ENCODE measurements around the gene ZNRF1.

ZNRF1 gene

DNA sequence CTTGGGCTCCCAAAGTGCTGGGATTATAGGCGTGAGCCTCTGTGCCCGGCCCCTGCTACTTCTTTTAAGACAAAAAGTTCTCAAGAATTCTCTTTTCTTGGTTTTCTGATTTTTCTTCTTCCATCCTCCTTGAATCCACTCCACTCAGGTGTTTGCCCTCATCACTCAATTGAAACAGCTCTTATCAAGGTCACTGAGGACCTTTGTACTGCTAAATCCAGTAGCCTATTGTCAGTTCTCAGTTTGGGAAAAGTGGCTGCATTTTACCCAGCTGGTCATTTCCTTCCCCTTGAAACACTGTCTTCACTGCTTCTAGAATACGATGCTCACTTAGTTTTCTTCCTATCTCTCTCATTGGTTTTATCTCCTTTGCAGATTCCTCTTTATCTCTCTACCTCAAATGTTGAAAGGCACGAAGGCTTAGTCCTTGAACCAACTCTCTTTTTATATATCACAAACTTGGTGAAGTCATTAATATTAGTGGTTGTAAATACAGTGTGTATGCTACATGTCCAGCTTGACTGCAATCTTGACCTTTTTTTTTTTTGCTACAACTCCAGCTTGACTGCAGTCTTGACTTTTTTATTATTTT lies 29.8 kb downstream of the ZNRF1 start:
- DNase-seq: no peak

DNA sequence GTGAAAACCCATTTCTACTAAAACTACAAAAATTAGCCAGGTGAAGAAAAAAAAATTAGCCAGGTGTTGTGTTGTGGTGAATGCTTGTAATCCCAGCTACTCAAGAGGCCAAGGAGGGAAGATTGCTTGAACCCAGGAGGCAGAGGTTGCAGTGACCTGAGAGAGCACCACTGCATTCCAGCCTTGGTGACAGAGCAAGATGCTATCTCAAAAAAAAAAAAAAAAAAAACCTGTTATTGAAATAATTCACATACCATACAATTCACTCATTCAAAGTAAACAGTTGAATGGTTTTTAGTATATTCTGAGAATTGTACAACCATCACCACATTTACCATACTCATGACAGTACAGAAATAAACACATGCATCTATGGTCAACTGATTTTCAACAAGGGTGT lies 31.0 kb downstream of the ZNRF1 start:
- no peak for DNase-seq

DNA sequence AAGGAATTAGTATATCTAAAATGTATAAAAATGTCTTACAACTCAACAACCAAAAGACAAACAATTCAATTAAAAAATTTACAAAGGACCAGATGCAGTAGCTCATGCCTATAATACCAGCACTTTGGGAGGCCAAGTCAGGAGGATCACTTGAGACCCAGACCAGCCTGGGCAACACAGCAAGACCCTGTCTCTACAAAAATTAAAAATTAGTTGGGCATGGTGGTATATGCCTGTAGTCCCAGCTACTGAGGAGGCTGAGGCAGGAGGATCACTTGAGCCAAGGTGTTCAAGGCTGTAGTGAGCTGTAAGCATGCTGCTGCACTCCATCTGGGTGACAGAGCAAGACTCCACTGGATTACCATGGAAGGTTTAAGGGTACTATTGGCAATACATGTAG lies 33.8 kb downstream of the ZNRF1 start:
- DNase-seq: no peak

DNA sequence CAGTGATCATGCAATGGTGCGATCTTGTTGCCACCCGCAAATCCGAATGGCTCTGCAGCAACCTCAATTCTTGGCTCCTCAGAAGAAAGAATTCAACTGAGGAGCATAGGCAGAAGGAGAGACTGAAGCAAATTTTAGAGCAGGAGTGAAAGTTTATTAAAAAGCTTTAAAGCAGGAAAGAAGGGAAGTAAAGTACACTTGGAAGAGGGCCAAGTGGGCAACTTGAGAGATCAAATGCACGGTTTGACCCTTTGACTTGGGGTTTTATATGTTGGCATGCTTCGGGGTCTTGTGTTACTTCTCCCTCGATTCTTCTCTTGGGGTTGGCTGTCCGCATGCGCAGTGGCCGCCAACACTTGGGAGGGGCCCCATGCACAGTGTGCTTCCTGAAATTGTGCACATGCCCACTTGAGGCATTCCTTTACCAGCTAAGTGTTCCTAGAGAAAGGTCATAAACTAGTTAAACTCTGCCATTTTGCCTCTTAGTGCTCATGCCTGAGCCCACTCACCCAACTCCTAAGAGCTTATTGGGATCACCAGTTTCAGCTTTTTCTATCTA lies 36.7 kb downstream of the ZNRF1 start:
- DNase-seq: no peak

DNA sequence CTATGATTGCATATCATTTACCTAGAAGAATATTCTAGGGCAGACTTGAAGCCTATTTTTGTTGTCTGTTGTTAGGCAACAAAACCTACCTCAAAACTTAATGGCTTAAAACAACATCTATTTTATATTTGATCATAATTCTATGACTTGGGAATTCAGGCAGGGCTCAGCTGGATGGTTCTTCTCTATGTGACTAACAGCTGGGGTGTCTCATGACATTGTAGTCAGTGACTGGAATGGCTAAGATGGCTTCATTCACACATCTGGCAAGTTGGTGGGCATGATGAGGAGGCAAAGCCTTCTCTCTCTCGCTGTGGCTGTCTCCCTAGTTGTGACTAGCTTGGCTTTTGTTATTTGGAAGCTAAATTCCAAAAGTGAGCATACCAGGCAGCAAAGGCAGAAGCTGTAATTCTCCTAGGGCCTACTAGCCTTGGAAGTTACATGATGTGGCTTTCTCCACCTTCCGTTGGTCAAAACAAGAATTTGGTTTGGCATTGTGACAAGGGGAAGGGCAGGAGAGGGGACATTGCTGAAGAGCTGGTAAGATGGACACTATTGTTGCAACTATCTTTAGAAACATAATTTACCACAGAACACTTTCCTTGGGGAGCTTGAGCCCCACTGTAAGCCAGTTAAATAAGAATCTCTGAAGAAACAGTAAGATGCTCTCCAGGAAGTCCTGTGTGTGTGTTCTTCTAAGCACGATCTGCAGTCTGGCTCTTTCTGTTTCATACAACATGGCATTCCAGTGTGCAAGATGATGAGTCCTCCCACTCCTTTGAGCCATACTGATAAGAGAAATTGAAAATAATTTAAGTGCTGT lies 39.4 kb downstream of the ZNRF1 start:
- DNase-seq: no peak

DNA sequence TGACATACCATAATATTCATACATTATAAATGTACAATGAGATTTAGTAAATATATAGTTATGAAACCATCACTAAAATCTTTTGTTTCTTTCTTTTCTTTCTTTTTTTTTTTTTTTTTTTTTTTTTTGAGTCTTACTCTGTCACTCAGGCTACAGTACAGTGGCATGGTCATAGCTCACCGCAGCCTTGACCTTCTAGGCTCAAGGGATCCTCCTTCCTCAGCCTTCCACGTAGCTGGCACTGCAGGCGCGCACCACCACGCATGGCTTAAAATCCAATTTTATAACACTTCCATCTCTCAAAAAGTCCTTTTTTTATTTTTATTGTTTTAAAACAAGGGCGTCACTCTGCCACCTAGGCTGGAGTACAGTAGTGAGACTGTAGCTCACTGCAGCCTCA lies 41.1 kb downstream of the ZNRF1 start:
- DNase-seq: no peak

DNA sequence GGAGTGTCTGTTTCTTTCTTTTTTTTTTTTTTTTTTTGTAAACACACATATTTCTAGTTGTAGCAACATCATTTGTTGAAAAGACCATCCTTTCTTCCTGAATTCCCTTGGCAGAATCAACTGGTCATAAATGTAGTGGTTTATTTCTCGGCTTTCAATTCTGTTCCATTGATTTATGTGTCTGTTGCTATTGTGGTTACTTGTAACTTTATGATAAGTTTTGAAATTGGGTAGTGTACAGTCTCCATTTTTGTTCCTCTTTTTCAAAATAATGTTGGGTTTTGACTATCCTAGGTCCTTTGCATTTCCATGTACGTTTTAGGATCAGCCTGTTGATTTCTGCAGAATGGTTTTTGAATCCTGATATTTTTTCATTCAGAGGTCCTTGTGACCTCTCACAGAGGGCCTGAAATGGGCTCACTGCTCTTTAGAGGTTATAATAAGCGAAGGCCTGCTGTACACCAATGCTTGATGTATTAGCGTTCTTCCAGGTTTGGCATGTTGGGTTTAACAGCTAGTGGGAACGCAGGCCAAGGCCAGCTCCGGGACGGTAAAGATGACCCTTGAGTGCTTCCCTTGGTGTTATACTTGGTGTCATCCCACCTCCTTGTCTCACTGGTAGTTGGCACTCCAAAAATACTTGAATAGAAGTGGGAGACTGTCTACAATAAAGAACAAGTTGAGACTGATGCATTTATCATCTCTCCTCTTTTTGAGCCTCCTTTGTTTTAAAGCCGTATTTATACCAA lies 43.8 kb downstream of the ZNRF1 start:
- DNase-seq: no peak

DNA sequence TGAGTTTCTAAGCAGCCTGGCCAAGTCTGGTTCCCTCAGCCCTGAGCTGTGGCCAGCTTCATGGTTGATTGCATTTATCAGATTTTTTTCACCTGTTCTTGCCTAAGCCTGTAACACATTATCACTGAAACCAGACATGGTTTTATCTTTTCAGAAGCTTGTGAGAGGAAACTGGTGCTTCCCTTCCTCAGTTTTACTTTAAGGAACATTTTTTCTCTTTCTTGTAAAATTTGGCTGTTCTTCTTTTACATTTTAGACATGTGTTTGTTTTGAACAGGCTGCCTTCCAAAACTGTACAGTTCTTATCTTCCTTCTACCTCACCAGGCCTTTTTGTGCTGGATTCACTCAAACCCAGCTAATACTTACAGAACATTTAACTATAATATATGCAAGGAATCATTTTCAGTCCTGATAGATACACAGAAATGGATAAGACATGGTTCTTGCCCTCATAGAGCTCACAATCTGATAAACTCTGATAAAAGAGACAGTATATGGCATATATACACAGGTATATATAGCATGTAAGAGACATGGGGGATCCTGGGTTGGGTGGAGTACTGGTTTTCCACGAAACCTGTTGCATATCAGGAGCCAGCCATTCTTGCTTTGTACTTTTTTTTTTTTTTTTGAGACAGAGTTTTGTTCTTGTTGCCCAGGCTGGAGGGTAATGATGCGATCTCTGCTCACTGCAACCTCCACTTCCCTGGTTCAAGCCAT lies 44.5 kb downstream of the ZNRF1 start:
- DNase-seq: no peak

DNA sequence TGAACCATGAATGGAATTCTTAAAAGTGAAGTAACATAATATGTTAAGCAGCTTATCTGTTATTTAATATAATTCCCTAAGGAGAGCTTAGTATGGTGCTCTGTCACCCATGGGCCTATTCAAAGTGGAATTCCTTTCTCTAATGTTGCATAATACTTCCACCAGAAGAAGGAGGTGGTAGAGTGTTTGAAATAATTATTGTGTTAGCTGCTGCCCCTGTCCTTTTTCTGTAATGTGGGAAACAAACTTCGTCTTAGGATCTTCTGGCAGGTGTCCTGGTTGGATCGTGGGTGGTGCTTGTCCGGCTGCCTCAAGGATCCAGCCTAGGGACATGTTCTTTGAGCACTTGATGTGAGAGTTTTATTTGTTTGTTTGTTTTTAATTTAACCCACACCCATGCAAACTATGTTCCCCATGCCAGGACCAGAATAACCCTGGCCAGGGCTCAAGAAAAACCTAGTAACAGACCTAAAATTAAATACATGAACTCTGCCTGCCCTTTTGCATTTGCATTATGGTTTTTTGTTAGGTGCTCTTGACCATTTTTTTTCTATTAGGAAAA lies 46.1 kb downstream of the ZNRF1 start:
- DNase-seq: no peak

DNA sequence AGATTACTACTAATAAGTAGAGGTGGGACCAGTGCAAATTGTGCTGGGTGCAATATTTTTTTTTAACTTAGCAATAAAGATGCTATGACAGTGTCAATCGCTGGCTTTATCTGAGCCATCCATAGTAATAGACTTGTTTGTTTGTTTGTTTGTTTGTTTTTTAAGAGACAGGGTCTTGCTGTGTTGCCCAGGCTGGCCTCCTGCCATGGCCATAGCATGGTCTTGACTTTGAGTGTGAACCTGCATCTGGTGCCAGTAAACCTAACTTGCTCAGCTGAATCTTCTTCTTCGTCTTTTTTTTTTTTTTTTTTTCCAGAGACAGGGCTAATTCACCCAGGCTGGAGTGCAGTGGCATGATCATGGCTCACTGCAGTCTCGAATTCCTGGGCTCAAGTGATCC lies 46.6 kb downstream of the ZNRF1 start:
- DNase-seq: no peak

DNA sequence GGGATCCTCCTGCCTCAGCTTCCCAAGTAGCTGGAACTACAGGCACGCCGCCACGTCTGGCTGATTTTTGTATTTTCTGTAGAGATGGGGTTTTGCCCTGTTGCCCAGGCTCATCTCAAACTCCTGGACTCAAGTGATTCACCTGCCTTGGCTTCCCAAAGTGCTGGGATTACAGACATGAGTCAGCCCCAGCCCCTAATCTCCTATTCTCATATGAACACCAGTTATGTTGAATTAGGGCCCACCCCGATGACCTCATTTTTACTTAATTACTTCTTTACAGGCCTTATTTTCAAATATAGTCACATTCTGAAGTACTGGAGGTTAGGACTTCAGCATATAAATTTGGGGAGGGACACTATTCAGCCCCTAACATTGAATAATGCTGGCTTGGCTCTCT lies 49.2 kb downstream of the ZNRF1 start:
- no peak for DNase-seq

DNA sequence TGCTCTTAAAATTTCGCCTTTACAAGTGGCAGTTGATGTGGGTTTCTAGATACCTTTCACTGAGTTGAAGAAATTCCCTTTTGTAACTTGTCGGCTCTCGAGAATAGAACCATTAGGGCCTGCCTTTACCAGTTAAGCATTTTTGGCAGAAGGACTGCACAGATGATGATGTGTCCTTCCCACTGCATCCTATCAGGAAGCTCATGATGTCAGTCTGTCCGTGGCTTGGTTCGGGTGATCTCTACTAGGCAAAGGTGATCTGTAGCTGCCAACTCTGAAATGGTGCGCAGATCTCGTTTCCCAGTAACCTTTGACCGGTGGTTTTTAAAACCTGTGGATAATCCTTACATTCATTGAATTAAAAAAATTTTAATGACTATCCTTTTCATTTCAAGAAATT lies 49.7 kb downstream of the ZNRF1 start:
- DNase-seq: no peak

DNA sequence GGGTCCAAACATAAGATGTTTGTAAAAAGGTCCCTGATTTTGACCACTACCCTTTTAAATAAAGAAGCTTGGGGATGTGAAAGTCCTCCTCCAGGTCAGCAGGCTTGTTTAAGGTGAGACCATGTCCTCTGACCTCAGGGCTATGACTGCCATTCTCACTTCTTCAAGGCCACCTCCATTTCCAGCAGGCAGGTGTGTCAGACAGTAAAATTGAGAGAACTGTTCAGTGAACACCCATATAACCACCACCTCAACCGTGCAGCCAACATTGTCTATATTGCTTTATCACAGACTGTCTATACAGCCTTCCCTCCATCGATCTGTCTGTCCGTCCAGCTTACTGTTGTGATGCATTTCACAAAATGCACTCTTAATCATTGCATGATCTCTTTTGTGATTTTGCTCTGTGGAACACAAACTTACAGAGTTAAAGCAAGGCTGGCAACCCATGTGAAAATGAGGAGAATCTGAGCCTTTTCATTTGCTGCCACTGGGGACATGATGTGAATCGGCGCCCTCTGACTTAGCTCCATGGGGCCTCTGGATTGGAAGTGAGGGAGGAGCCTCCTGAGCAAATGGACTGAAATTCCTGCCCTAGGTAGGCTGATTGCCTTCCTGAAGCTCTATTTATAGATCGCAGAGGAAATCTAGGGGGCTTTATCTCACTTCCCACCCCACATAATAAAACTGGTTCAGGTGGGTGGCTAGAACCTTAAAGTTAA lies 53.8 kb downstream of the ZNRF1 start:
- DNase-seq: no peak

DNA sequence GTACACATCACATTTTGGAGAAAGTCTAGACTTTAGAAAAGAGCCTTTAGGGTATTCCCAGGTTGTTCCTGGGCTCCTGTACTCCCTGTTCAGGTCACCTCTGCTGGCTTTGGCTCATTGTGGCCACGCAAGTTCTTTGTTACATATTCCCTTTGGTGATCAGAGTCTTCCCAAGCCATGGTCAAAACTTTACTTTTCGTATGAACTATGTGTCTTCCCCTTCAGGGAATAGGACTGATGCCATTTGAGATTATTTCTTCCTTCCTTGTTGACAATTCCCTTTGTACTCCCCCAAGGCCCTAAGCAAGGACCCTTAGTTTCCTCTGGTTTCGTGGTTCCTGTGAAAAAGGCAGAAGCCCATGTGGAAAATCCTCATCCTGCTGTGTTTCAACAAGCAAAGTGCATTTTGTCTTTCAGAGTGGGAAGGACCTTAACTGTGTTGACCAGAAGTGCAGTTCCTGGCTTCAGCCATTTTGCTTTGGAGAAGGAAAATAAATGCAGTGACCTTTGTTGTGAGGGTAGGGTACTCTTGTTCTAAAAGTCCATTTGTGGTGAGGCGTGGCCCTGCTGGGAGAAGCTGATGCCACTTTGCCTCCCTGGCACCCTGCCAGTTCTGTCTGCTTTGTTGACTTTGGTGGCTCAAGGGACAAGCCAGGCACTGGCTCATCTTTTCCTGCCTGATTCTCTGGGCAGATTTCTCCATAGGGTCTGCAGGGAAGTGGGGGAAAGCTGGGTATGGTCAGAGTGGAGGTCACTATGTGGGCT lies 55.1 kb downstream of the ZNRF1 start:
- no peak for DNase-seq

DNA sequence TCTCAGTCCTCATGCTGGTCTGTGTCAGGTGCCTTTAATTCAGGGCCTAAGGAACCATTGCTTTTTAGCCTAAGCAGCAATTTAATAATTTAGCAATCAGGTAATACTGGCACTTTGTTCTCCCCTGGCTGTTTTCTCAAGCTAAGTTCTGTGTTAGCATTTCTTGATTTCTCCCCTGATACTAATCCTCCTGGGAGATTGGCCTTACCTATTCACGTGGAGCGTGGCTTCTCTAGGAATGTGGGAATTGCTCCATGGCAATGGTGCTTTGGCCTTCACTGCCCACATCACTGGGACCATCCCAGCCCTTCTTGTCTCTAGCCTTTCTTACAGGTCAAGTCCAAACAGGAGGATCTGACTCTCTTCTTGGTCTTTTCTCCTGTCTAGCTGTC lies 55.7 kb downstream of the ZNRF1 start:
- DNase-seq: no peak

DNA sequence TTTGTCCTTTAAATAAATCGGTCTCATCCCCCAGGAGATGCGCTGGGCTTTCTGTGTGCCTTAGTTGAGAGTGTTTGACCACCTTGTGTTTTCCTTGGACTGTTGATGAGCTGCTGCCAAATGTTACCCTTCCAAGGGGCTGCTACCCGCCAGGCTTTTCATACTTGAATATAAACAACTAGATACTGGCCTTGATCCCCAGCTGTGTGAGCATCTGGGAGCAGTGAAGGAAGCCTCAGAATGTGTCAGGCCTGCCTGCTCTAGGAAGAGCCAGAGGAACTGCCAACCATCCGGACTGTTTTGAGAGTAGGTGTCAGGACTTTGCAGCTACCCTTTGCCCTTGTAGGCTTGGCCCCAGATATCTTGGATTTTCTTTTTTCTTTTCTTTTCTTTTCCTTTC lies 60.0 kb downstream of the ZNRF1 start:
- no peak for DNase-seq

DNA sequence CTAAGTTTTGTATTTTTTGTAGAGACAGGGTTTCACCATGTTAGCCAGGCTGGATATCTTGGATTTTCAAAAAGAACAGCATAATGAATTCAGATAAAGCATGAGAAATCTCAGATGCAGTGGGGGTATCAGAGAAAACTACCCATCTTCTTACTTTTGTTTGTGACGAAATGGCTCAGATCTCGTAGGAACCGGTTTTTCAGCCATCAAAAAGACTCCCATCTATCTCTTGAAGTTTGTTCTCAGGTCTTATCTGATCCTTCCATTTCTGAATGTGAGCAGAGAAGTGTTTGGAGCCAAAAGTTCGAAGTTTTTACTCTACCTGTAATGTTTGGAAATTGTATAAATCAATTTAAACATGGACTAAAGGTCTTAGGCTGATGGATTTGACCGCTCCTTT lies 60.6 kb downstream of the ZNRF1 start:
- DNase-seq: no peak

DNA sequence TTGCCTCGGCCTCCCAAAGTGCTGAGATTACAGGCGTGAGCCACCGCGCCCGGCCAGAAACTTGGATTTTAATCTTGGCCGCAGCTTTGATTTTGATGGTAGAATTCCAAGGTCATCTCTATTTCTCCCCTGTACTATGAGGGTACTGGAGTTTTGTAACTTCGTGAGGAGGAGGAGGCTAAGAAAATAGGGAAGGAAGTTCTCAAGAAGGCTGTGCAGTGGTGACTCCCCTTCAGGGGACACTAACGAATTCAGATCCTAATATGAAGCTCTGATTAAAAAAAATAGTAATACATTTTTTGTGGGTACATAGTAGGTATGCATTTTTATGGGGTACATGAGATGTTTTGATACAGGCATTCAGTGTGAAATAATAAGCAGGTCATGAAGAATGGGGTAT lies 61.9 kb downstream of the ZNRF1 start:
- DNase-seq: no peak

DNA sequence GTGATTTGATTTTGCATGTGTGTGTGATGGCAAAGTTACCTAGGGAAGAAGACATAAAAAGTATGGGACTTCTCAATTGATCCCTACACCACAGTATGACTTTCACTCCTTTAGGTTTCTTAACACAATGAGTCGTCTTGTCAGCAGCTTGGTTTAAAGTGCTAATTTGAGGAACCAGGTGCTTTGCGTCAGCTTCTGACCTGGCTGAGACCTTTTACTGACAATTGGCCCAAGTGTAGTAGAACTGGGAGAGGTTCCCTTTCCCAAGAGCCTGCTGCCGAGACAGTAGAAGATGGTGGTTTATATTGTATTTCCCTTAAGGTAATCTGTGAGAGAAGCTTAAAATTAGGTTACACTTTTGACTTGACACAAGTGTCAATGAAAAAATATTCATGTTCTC lies 62.8 kb downstream of the ZNRF1 start:
- no peak for DNase-seq

DNA sequence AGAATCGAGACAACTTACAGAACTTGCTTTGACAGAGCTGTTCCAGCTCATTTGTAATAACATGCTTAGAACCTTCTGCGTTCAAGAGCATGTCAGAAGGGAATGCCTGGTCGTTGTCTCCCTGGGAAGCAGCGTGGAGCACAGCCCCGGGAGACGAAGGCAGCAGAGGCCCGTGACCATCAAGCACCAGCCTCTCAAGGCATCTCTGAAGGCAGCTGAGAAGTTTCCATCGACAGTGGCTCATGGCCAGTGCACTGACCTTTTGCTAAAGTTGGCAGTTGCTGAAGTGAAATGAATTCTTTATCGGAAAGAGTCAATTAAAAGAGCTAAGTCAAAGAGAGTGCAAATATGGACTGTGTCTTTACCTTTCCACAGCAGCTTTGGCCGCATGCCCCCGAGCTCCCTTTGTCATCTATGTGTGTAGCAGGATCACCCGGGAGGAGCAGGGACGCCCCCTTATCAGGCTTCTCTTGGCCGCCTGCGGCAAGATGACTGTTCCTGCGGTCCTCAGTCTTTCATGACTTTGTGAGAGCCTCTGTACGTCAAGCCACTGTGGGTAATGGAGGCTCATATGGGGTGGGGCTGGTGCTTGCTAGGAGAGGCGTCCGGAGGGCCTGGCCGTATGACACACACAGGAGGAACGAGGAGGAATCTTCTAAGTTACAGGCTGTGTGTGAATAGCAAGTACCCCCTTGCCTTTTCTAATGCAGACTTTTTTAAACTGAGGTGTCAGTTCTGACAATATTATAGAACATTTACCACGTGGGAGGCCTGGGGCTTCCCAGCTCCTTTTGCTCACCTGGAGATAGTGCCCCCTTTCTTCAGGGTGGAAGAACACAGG lies 63.5 kb downstream of the ZNRF1 start:
- no peak for DNase-seq

DNA sequence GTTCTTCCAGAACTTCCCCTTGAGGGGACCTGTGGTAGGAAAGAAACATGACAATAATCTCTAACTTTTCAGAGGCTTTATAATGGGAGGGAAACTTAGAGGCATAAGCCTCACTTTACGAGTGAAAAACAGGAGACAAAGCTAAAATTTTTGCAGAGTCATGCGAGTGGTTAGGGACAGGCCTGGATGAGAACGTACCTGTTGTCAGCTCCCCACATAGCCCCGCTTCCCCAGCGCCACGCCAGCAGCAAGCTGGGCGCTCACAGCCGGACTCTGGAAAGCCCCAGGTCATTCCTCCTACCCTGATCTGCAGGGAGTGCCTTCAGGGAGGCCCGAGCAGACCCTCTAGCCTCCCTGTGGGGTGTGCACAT lies 64.1 kb downstream of the ZNRF1 start:
- DNase-seq: no peak

Data from stimulated activated naive CD4-positive, alpha-beta T cell treated with Interleukin-2 at 50 U/mL for 16 hours (primary cell).